Globus pallidus (tissue), 1 donor: ENCODE data around the gene XKR7.
"Not testable (repeated sequence)": the region's sequence is repeated elsewhere in the genome, so short reads cannot be mapped to it uniquely, and the experiment has no call there.

Experiments used
- DNase-seq: peaks from one replicate; pipeline ENCODE4 v3.0.0-alpha.2; 2015; ENCODE audit warnings: low spot score

XKR7 gene

DNA sequence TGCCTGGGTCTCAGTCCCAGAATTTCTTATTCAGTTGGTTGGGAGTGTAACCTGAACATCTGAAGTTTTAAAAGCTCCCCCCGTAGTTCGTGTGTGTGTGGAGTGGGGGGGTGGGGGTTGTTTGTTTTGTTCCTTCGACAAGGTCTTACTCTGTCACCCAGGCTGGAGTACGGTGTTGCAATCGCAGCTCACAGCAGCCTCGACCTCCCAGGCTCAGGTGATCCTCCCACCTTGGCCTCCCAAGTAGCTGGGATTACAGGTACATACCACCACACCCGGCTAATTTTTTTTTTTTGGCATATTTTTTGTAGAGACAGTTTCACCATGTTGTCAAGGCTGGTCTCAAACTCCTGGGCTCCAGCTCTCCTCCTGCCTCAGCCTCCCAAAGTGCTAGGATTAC lies 45.4 kb downstream of the XKR7 start:
- DNase-seq: no peak

DNA sequence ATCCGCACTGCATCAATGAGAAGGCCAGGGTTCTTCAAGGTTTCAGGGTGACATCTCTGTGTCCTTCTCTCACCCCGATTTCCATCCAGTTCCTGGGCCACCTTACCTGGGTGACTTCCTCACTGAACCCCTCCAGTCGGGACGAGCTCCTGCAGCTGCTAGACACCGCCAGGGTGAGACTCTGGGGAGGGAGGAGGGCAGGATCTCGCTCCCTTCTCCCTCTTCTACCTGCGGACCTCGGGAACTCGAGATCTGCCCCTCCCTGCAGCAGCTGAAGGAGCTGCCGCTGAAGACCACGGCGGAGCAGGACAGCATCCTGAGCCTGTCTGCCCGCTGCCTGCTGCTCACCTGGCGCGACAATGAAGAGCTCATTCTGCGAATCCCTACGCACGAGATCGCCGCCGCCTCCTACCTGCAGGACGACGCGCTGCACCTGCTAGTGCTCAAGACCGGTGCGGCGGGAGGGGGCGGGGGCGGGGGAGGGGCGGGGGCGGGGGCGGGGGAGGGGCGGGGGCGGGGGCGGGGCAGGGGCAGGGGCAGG lies 49.8 kb downstream of the XKR7 start:
- no peak for DNase-seq

DNA sequence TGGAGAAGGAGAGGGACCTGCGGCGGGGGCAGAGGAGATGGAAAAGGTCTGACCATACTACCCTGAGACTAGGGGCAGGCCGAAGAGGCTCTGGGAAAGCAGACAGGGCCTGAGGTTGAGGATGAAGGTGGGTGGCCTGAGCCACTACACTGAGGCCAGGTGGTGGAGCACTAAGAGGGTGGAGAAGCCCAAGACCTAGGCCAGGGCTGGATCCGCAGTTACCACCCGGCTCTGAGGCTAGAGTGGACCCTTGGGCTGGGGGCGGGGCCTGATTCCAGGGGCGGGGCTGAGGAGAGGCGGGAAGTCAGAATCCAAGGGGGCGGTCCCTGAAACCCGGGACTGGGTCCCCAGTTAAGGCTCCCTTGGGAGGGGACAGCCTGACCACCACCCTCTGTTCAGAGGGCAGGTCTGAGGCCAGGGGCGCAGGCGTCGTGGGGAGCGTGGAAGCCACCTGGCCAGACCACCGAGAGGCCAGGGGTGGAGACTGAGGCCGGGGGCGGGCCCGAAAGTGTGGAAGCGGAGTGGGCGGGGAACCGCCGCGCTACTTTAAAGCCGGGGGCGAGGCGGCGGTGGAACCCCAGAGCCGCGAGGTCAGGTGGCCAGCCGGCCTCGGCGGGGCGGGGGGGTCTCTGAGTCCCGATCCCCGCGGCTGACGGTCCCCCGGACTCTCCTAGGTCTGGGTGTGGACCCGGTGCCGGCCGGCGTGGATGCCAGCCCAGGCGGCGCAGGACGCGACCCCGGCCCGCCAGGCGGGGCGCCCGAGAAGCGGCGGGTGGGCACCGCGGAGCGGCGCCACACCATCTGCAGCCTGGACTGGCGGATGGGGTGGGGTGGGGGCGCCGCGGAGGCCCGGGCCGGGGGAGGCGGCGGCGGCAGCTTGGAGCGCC lies 50.6 kb downstream of the XKR7 start:
- DNase-seq: no peak

DNA sequence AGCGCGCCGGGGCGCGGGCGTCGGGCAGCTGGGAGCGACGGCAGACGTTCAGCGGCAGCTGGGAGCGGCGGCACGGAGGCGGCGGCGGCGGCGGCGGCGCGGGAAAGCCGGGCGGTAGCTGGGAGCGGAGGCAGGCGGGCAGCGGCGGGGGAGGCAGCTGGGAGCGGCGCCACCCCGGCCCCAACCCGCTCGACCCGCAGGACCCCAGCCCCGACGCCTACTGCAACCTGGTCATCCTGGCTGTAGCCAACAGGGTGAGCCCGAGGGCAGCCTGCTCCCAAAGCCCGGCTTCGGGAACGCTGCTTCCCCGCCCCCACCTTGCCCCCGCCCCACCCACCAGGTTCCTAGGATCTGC lies 51.2 kb downstream of the XKR7 start:
- no peak for DNase-seq

DNA sequence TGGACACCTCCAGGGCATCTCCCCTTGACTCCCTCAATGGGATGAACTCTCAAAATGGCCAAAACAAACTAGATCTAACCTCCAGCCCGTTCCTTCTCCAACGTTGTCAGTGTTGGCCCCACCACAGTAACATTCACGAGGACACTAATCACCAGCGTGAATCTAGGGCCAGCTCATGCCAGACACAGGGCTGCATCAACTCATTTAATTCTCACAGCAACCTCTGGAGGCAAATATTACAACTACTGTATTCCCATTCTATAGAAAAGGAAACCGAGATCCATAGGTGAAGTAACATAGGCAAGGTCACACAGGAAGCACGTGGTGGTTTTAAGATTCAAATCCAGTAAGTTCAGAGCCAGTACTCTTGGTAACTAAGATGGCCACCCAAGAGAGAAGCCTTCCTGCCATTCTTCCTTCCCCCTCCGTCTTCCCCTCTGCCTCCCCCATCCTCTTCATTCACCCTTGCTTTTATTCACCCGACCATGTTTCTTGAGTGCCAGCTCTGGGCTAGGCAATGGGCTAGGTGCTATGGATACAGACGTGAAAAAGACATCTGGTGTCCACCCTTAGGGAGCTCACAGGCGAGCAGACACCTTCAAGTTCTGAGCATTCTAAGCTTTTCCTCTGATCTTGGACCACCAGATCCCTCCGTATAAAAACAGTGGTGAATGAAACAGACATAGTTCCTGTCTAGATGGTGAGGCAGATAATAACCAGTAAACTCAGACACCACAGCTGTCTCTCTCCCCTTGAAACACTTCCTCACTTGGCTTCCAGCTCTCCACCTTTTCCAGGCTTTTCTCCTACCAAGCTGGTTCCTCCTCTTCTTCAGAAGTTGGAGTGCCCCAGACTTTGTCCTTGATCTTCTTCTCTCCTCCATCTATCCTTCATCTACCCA lies 51.9 kb downstream of the XKR7 start:
- no peak for DNase-seq

DNA sequence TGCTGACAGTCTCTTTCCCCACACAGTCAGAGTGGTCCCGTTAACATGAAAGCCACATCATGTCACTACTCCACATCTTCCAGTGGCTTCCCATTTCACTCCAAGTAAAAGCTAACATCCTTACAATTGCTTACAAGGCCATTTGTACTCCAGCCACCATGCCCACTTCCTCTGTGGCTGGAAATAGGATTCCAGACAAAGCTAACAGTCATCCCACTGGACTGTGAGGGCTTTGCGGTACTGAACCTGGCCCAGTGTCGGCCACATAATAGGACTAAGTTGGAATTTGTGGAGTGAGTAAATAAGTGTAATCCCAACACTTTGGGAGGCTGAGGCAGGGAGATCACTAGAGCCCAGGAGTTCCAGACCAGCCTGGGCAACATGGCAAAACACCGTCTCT lies 53.1 kb downstream of the XKR7 start:
- no peak for DNase-seq

DNA sequence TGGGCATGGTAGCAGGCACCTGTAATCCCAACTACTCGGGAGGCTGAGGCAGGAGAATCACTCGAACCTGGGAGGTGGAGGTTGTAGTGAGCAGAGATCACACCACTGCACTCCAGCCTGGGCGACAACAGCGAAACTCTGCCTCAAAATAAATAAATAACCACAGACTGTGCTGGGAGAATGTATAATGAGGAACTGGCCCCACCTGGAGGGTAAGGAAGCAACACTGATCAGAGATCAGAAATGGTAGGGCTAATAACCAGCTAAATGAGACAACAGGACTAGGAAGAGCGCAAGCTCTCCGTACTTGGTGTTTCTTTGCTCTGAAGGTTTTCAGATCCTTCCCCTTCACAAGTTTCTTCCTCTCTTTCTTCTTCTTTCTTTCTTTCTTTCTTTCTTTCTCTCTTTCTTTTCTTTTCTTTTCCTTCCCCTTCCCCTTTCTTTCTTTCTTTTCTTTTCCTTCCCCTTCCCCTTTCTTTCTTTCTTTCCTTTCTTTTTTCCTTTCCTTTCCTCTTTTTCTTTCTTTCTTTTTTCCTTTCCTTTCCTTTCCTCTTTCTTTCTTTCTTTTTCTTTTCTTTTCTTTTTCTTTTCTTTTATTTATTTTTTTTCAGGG lies 56.8 kb downstream of the XKR7 start:
- DNase-seq: no peak

DNA sequence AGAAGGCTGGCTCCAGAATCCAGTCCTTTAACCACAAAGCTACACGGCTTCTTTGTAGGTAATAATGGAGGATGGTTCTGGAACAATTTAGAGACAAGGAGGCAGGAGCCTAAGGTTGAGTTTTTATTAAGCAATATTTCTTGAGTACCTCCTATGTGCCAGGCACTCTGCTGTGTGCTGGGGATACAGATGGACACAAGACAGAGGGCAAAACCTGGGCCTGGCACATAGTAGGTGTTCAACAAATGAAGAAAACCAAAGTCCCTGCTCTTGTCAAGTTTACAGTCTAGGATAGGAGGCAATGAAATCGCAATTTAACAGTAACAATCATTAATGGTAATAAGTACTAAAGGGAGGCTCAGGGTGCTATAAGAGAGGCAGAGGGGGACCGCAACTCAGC lies 59.7 kb downstream of the XKR7 start:
- no peak for DNase-seq

DNA sequence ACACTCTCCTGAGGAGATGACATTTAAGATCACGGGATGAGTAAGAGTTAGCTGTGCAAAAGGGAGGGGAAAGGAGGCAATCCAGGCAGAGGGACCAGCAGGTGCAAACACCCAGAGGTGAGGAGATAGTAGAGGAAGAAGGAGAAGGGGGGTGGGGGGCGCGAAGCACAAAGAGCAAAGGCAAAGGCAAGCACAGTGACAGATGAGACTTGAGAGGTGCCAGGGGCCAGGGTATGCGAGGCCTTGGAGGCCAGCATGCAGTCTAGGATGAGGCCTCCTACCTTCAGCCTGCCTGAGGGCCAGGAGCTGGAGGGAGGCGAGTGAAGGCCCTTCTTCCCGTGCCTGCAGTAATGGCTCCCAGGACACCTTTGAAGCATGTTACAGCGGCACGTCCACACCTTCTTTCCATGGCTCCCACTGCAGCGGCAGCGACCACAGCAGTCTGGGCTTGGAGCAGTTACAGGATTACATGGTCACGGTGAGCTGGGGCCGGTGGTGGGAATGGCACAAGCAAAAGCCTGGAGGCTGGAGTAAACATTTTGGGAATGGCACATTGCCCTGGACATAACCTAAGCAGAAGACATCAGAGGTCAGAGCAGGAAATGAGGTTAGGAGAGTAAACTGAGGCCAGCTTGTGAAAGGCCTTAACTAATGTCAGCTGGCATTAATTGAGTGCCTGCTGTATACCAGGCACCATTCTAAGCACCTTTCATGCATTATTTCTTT lies 60.9 kb downstream of the XKR7 start:
- DNase-seq: no peak

DNA sequence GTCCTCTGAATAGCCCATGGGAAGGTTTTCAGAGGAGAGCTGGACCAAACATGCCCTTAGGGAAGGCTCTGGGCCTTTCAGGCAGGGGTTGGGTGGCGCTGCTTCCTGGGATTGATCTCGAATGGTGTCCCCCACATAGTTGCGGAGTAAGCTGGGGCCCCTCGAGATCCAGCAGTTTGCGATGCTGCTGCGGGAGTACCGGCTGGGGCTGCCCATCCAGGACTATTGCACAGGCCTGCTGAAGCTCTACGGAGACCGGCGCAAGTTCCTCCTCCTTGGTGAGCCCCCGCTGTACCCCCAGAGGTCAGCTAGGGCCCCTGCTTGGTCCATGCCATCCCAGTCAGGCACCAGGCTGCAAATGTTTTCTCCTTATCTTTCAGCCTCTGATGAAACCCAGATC lies 61.6 kb downstream of the XKR7 start:
- no peak for DNase-seq

DNA sequence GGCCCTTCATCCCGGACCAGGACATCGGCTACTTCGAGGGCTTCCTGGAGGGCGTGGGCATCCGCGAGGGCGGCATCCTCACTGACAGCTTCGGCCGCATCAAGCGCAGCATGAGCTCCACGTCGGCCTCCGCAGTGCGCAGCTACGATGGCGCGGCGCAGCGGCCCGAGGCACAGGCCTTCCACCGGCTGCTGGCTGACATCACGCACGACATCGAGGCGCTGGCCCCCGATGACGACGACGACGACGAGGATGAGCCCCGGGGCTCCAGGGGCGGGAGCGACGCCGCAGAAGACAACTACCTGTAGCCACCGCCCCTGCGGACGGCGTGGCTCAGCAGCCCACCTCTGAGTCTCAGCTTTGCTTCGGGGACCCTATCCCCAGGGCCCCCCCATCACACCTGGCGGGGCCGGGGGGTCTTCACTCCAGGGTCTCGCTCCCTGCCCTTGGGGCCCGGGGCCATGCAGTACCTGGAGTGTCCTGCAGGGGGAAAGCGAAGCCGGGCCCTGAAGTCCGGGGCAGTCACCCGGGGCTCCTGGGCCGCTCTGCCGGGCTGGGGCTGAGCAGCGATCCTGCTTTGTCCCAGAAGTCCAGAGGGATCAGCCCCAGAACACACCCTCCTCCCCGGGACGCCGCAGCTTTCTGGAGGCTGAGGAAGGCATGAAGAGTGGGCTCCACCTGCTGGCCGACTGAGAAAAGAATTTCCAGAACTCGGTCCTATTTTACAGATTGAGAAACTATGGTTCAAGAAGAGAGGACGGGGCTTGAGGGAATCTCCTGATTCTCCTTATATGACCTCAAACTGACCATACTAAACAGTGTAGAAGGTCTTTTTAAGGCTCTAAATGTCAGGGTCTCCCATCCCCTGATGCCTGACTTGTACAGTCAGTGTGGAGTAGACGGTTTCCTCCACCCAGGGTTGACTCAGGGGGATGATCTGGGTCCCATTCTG lies 63.3 kb downstream of the XKR7 start:
- DNase-seq: peak; percentile 58

DNA sequence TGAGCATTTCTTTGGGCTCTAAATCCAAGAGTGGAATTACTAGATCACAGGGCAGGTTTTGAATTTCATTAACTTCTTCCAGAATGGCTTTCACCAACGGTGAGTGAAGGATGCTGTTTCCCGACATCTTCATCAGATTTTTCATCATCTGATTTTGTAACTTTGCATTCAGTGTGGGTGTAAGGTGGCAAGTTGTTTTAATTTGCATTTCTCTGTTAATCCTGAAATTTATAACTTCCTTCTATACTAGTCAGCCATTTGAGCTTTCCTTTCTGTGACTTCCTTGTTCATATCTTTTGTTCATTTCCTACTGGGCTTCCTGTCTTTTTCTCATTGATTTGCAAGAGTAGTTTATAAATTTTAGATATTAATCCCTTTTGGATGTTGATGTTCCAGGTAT lies 65.4 kb downstream of the XKR7 start:
- no peak for DNase-seq

DNA sequence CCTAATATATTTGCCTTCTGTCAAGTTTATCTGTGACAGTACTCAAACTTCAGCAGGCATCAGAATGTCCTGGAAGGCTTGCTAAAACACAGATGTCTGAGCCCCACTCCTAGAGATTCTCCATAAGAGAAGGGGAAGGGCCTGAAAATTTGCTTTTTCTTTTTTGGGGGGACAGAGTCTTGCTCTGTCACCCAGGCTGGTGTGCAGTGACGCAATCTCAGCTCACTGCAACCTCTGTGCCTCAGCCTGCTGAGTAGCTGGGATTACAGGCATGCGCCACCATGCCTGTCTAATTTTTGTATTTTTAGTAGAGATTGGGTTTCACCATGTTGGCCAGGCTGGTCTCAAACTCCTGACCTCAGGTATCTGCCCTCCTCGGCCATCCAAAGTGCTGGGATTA lies 65.8 kb downstream of the XKR7 start:
- DNase-seq: not testable (repeated sequence)

DNA sequence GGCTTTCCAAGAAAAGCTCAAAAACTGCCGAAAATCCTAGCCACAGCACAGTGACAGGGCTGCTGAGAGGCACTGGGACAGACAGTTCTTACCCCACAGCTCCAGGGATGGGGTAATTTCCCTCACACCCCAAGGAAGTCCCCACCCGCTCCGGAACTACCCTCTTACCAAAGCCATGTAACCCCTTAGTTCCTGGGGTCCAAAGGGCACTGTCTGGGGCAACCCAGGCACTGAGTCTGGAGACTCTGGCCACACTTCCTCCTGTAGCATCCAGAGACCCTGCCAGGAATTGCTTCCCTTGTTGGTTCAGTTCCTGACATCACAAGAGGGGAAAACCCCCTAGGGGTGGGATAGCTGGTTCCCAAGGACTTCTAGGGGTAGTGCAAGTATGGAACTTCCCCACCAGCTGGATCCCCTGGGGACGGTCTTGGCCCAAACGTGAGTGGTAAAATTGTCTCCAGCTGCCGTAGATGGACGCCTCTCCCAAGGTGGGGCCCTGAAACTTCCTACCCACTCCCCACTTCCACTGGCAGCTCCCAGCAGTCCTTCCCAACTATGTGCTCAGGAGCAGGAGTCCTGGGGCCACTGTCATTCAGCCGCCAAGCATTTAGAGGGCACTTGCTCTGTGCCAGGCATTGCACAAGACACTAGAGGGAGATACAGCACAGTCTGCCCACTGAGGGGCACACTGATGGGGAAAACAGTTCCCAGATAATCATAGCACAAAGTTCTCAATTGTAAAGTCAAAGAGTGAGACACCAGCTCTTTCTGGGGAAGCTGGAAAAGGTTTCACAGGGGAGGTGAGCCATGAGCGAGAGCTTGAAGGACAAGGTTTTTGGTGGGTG lies 66.9 kb downstream of the XKR7 start:
- no peak for DNase-seq

DNA sequence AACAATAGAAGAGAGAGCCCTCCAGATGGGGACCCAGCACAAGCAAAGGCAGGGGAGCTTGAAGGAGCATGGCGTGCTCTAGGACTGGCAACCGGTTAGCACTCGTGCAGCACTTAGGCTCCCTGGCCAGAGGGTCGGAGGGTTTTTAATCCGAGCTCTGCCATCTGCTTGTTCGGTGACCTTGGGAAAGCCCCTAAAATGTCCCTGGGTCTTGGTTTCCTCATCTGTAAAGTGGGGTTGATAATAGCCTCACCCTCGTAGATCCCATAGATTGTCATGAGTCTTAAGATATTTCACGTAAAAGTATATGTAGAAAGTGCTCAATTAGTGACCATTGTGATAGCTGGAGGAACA lies 67.5 kb downstream of the XKR7 start:
- DNase-seq: no peak

DNA sequence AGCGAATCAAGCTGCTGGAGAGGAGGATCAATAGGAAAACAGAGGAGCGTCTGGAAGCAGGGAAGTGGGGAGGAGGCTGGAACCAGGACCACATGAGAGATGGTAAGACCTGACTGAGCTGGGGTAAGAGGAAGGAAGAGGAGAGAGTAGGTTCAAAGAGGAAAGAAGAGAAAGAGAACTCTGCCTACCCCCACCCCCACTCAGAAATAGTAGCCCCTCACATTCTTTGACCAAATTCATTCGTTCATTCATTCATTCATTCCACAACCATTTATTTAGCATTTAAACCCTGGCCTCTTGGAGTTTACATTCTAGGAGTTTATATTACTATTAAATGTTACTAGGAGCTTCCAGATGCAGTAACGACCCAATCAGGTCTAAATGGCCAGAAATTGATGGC lies 68.3 kb downstream of the XKR7 start:
- DNase-seq: no peak

DNA sequence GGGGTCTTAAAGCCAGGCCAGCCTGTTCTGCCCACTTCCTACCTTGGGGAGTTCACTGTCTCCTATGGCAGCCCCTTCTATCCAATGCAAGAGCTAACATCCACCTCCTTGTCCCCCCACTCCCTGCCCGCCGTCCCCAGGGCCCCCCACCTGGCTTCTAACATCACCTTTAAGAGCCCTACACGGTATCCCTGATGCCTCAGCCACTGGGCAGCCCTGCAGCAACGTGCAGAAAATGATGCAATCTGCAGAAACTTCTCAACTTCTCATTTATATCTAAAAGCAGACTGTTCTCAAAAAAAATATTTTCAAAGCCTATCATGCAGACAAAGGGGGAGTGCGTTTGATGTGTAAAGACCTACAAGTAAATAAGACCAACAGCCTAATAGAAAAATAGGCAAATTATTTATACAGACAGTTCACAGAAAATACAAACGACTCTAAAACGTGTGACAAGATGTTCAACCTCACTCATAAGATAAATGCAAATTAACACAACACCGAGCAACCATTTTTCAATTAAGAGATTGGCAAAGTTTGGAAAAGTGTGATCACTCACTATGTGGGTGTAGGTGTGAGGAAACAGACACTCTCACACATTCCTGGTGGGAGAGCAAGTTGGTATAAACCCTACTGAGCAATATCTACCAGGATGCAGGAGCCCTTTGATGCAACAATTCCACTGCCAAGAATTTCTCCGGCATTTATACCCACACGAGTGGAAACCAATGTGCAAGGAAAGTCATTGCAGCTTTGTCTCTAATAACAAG lies 69.0 kb downstream of the XKR7 start:
- no peak for DNase-seq

DNA sequence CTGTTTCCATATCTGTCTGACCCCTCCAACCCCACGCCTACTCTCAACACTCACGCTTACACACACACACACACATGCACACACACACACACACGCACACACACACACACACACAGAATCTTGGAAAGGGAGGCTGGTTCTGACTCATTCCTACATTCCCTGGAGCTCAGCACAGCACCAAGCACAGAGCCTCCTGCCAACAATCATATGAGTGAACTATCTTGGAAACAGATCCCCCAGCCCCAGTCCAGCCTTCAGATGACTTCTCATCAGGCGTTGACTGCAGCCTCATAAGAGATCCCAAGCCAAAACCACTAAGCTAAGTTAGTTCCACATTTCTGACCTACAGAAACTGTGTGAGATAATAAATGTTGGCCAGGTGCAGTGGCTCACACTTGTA lies 70.0 kb downstream of the XKR7 start:
- DNase-seq: no peak
